Superior temporal gyrus (tissue), 1 donor: ENCODE data around the gene CHCT1.

Experiments used
- DNase-seq: peaks from one replicate; pipeline ENCODE4 v3.0.0-alpha.2; 2016; ENCODE audit errors: extremely low spot score

Gene CHCT1

GRCh38 chr17:60439501-60439900 lies 17.2 kb downstream of the CHCT1 start:
- no peak for DNase-seq

GRCh38 chr17:60442271-60443173 lies 20.2 kb downstream of the CHCT1 start:
- peak; percentile 81 for DNase-seq

GRCh38 chr17:60443713-60444112 lies 21.4 kb downstream of the CHCT1 start:
- peak; percentile 26 for DNase-seq

DNA sequence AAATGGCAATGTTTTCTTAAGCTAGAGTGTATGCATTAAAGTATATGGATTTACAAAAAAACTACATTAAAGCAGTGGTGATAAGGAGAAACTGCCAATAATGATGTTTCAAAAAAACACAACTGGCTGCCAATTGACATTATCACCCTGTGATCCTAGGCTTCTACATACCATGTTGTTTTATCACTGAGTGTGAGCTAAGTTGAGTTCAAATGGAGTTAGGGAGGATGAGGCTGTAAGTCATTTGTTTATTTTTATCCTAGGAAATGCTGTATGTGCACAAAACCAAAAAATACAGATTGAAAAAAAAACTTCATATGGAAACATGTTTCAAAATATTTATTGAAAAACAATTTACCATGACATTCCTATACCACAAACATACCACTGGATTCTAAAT lies 22.9 kb downstream of the CHCT1 start:
- no peak for DNase-seq

DNA sequence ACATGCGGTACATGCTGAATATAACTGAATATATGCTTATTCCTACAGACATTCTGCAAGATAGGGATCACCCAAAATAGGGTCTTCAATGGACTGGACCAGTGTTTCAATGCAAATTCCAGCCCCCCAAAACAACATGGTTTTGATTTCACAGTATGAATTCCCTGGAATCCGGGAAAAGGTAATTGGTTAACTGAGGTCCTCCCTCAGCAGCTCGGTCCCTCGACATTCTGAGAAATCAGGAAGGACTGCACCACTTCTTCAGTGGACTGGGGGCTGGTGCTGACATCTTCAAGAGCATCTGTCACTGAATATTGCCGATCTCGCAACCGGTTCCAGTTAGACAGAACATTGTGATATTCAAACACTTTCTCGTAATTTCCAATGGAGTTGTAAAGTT lies 25.1 kb downstream of the CHCT1 start:
- no peak for DNase-seq

DNA sequence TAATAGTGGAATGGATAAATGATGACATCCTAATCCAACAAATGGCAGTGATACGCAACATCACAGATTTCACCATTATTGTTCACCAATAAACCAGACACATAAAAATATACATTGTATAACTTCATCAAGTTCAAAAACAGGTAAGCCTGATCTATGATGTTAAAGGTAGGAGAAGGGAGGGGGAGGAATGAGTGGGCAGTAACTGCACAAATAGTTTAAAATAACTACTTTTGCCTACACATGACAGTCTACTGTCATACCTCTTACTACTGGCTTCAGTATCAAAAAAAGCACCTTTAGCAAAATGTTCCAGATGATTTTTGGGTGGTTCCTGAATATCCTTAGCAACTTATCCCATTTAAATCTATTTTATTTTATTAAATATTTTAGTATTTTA lies 28.8 kb downstream of the CHCT1 start:
- peak; percentile 3 for DNase-seq

DNA sequence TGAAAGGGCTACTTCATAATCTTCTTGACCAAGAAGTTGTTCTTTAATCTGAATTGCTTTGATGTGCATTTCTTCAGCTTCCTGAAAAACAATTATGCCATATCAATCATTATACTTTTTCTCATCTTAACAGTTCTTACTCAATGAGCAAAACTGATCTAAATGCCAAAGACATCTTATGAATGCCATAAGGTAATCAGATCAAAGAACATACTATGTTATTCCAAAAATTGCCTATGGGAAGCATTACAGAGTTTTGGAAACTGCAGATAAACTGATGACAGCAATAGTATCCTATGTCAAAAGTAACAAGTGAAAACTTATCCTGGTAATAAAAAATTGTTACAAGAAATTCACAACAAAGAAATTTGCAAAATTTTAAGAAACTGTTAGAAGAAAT lies 29.7 kb downstream of the CHCT1 start:
- peak; percentile 4 for DNase-seq

DNA sequence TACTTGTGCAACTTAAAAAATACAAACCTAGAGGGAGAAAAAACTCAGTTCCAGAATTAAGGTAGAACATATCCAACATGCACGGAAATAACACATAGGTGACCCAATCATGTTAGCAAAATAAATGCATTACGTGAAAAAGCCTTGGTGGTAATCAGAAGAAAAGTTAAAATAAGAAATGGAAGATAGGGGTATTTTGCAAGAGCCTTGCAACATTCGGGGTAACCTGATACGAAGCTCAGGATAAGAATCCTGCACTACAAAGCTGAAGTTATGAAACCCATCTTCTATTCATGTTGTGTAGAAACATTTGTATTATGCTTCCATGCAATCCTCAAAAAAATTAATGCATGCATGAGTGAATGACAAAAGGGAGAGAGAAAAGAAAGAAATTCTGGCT lies 33.1 kb downstream of the CHCT1 start:
- DNase-seq = peak; percentile 5

DNA sequence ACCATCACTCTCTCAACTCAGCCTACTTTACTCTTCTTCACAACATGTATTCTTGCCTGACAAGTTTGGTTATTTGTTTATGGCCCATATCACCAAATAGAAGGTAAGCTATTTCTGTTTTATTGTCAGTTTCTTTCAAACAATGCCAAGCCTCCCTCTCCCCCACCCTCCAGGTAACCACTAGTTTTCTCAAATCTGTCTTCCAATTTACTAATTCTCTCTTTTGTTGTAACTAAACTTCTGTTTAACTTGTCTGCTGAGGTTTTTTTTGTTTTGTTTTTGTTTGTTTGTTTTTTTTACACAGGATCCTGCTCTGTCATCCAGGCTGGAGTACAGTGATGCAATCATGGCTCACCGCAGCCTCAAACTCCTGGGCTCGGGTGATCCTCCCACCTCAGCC lies 34.9 kb downstream of the CHCT1 start:
- DNase-seq = no peak

DNA sequence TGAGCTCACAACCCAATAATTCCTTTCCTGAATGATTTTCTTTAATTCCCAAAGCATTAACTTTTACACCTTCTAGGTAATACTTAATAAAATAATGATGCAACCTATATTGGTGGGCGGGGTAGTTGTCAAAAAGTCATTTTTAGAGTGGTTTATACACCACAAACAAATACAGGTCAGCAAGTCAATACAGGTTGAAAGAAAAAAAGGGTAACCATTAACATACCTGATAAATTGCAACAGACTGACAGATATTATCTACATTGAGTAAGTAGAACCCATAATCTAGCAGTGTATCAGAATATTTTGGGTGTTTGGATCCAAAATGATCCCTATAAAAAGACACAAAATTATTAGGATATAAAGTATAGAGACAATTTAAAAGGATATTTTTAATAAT lies 39.3 kb downstream of the CHCT1 start:
- no peak for DNase-seq

DNA sequence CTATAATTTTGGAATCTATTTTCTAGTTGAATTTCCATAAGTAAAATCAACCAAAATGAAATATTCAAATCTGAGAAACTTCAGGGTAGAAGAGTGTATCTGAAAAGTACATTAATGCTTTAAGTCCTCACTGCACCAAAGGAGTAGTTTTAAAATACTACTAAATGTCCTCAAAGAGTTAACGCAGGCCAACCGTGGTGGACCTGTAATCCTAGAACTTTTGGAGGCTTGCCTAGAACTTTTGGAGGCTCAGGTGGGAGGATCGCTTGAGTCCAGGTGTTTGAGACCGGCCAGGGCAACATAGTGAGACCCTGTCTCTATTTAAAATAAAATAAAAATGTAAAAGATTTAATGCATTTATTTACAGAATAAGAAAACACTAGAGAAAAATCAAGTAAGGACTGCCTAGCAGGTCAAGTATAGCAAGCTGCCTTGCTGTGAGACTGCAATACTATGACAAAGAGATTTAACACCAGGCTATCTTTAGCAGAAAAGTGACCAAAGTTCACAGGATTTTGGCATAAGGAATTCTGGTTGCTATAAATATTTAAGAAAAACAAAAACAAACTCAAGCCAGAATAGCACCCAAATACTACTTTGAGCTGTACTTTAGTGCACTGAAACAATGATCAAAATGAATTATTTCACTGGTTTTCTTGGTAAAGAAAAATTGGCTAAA lies 41.0 kb downstream of the CHCT1 start:
- DNase-seq = no peak

- no peak for DNase-seq
These were observed 42.1 kb downstream of the CHCT1 start for GRCh38 chr17:60464343-60464742.

- peak; percentile 10 for DNase-seq
These were observed 46.1 kb downstream of the CHCT1 start for GRCh38 chr17:60468371-60468770.

DNA sequence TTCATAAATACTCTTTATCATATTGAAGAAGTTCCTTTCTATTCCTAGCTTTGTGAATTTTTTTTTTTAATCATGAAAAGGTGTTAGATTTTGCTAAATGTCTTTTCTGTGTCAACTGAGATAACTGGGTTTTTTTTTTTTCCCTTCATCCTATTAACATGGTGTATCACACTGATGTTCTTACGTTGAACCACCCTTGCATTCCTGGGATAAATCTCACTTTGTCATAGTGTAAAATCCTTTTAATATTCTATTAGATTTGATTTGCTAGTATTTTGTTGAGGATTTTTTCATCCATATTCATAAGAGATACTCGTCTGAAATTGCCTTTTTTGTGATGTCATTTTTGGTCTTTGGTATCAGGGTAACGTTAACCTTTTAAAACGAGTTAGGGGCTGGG lies 49.2 kb downstream of the CHCT1 start:
- DNase-seq = peak; percentile 3

DNA sequence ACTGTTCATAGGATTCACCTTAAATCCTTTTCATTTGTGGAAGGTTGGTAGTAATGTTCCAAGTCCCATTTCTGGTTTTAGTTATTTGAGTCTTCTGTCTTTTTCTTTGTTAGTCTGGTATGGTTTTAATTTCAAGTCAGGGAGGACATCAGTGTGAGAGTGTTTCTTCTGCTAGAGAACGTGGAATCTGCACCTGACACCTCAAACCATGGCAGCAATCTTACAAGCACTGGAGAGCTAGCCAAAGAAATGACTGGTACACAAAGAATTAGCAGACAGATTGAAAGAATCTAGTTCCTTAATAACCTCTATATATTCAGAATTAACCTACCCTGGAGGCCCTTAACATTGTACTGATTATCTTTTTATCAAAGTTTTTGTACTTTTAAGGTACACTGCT lies 50.2 kb downstream of the CHCT1 start:
- peak; percentile 5 for DNase-seq

- DNase-seq = no peak
These were observed 51.5 kb downstream of the CHCT1 start for GRCh38 chr17:60473788-60474187.
